Ishikawa (cell line): ENCODE measurements around the gene UQCC5.
A peak's percentile ranks its signal among the peaks of the same experiment; 100 is the strongest.

ENCODE experiments used
- CEBPB ChIP-seq: IDR thresholded peaks from 2 replicates; pipeline ENCODE4 v1.6.1; 2012
- CREB1 ChIP-seq: IDR thresholded peaks from 2 replicates; pipeline ENCODE4 v1.6.1; 2012; ENCODE audit warnings: low read depth
- EGR1 ChIP-seq: IDR thresholded peaks from 2 replicates; pipeline ENCODE4 v1.6.1; 2012
- EP300 ChIP-seq: IDR thresholded peaks from 2 replicates; pipeline ENCODE4 v1.6.1; 2012; ENCODE audit warnings: borderline replicate concordance
- FOXM1 ChIP-seq: IDR thresholded peaks from 2 replicates; pipeline ENCODE4 v1.6.1; 2012; ENCODE audit warnings: low read depth, borderline replicate concordance
- MAX ChIP-seq: IDR thresholded peaks from 2 replicates; pipeline ENCODE4 v1.6.1; 2012
- NFIC ChIP-seq: IDR thresholded peaks from 2 replicates; pipeline ENCODE4 v1.6.1; 2012
- RAD21 ChIP-seq: IDR thresholded peaks from 2 replicates; pipeline ENCODE4 v1.6.1; 2012; ENCODE audit warnings: low read depth
- REST ChIP-seq: IDR thresholded peaks from 2 replicates; pipeline ENCODE4 v1.6.1; 2012; ENCODE audit warnings: low read depth, mild to moderate bottlenecking
- TAF1 ChIP-seq: IDR thresholded peaks from 2 replicates; pipeline ENCODE4 v1.6.1; 2012; ENCODE audit warnings: low read depth, mild to moderate bottlenecking
- TCF12 ChIP-seq: IDR thresholded peaks from 2 replicates; pipeline ENCODE4 v1.6.1; 2012; ENCODE audit warnings: low read depth
- TEAD4 ChIP-seq: IDR thresholded peaks from 2 replicates; pipeline ENCODE4 v1.6.1; 2012
- USF1 ChIP-seq: IDR thresholded peaks from 2 replicates; pipeline ENCODE4 v1.6.1; 2012
- YY1 ChIP-seq: IDR thresholded peaks from 2 replicates; pipeline ENCODE4 v1.6.1; 2012; ENCODE audit warnings: low read depth
- ZBTB7A ChIP-seq: IDR thresholded peaks from 2 replicates; pipeline ENCODE4 v1.6.1; 2012; ENCODE audit warnings: low read depth

UQCC5 gene

GRCh38 chr3:52535411-52536111, 844 bp upstream of the UQCC5 start:
- TF ChIP-seq TAF1 (no peak), RAD21 (no peak), USF1 (no peak), TCF12 (no peak), NFIC (no peak), EP300 (no peak), REST (no peak), CEBPB (no peak), TEAD4 (no peak), CREB1 (no peak), YY1 (no peak), EGR1 (no peak), FOXM1 (no peak), MAX (no peak)

GRCh38 chr3:52536112-52536368, 365 bp upstream of the UQCC5 start:
- TF ChIP-seq YY1: peak; percentile 84
- 0 out of 2 replicates have a peak, but pooled peaks have one; percentile 18 for TF ChIP-seq CEBPB
- TF ChIP-seq ZBTB7A: peak; percentile 93
- no peak for TF ChIP-seq EGR1
- no peak for TF ChIP-seq FOXM1

- TF ChIP-seq EP300 (no peak), USF1 (no peak), RAD21 (no peak), TEAD4 (no peak), CREB1 (no peak), TAF1 (no peak), TCF12 (no peak), MAX (no peak; the same call in 1 of the 2 replicates), FOXM1 (no peak), ZBTB7A (no peak), EGR1 (no peak)
Measured at GRCh38 chr3:52537165-52537620, 788 bp downstream of the UQCC5 start.

GRCh38 chr3:52537726-52538421, 1.5 kb downstream of the UQCC5 start:
- TF ChIP-seq CREB1 (no peak), TCF12 (no peak), USF1 (no peak), RAD21 (no peak), REST (no peak), EP300 (no peak), TEAD4 (no peak), TAF1 (no peak), ZBTB7A (no peak), NFIC (no peak), CEBPB (no peak), YY1 (no peak), EGR1 (no peak), MAX (no peak), FOXM1 (no peak)

GRCh38 chr3:52539010-52539653, 2.7 kb downstream of the UQCC5 start:
- TF ChIP-seq EGR1: no peak
- no peak for TF ChIP-seq MAX
- no peak for TF ChIP-seq EP300
- TF ChIP-seq REST: no peak
- no peak for TF ChIP-seq FOXM1
- no peak for TF ChIP-seq TEAD4
- TF ChIP-seq NFIC: no peak
- TF ChIP-seq USF1: no peak
- no peak for TF ChIP-seq TCF12
- TF ChIP-seq YY1: no peak
- TF ChIP-seq CEBPB: no peak
- TF ChIP-seq TAF1: no peak
- TF ChIP-seq ZBTB7A: no peak
